Measurements from ENCODE around the gene HYOU1.
A peak's percentile ranks its signal among the peaks of the same experiment; 100 is the strongest.
"Not testable (repeated sequence)": the region's sequence is repeated elsewhere in the genome, so short reads cannot be mapped to it uniquely, and the experiment has no call there.

HYOU1 gene

DNA sequence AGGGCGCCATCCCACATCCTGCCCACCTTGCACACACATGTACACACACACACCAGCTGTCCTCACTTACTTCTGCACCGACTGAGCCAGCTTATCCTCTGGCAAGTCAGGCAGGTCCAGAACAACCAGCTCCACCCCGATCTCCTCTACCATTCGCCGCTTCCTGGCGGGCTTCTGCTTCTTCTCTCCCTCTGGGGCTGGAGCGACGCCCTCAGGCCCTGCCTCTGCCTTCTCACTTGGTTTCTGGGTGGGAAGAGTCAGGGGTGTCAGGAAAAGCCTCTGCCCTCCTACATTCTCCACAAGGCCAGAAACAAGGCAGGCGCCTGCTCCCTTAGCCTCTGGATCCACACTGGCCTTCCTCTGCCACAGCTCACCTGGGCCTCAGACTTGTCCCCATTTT lies 8.4 kb downstream of the HYOU1 start:
- in situ Hi-C loops (cut with MboI; ENCODE audit: low pct_unique_long_range_greater_than_20kb, low sequenced_read_pairs): no loop called here
- no peak for DNase-seq

DNA sequence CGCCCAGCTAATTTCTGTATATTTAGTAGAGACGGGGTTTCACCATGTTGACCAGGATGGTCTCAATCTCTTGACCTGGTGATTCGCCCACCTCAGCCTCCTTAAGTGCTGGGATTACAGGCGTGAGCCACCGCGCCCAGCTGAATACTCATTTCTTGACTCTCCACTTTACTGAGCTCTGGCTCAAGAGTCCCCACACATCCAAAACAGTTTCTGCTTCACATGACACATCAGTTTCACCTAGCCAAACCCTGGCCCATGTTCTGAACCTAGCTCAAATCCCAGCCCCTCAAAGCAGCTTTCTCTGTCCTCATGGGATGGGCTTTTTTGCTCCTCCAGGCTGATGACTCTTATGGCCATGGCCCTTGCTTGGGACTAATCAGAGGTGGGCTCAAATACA lies 9.8 kb downstream of the HYOU1 start:
- DNase-seq: no peak
- in situ Hi-C loops (cut with MboI; ENCODE audit: low pct_unique_long_range_greater_than_20kb, low sequenced_read_pairs): no loop called here

GRCh38 chr11:119046489-119046888 lies 10.5 kb downstream of the HYOU1 start:
- DNase-seq: no peak
- in situ Hi-C loops (cut with MboI; ENCODE audit: low pct_unique_long_range_greater_than_20kb, low sequenced_read_pairs): no loop called here

DNA sequence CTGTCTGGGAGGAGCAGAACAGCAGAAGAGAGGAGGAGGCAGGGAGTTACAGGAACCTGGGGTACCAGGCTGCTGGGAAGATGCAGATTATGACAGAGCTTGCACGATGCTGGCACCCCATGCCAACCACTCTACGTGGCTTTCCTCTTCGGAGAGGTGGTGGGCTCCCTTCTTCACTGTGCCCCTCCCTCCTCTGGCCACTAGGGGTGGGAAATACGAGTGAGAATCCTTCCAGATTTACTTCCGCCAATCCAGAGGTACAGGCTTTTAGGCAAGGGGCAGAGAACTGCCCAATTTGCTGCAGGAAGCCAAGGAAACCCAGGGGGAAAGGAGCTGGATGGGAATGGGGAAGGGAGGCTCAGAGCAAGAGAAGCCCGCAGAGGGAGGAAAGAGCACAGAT lies 12.3 kb downstream of the HYOU1 start:
- no peak for DNase-seq
- in situ Hi-C loops (cut with MboI; ENCODE audit: low pct_unique_long_range_greater_than_20kb, low sequenced_read_pairs): no loop called here

GRCh38 chr11:119042927-119043326 lies 14.1 kb downstream of the HYOU1 start:
- in situ Hi-C loops (cut with MboI; ENCODE audit: low pct_unique_long_range_greater_than_20kb, low sequenced_read_pairs): no loop called here
- DNase-seq: no peak

DNA sequence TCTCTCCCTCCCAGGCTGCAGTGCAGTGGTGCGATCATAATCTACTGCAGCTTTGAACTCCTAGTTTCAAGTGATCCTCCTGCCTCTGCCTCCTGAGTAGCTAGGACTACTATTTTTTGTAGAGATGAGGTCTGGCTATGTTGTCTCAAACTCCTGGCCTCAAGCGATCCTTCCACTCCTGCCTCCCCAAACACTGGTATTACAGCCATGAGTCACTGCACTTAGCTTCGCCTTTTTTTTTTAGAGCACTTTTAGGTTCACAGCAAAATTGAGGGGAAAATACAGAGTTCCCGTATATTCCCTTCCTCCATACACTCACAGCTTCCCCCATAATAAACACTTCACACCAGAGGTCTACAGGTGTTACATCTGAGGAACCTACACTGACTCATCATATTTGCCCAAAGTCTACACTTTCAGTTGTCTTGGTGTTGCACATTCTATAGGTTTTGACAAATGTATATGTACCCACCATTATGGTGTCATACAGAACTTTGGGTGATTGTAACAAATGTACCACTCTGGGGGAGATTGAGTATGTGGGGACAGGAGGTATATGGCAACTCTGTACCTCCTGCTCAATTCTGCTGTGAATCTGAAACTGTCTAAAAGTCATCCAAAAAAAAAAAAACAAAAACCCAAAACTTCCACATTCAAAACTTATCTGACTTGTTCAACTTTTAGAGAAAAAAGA lies 15.0 kb downstream of the HYOU1 start:
- no peak for DNase-seq
- in situ Hi-C loops (cut with MboI; ENCODE audit: low pct_unique_long_range_greater_than_20kb, low sequenced_read_pairs): no loop called here

DNA sequence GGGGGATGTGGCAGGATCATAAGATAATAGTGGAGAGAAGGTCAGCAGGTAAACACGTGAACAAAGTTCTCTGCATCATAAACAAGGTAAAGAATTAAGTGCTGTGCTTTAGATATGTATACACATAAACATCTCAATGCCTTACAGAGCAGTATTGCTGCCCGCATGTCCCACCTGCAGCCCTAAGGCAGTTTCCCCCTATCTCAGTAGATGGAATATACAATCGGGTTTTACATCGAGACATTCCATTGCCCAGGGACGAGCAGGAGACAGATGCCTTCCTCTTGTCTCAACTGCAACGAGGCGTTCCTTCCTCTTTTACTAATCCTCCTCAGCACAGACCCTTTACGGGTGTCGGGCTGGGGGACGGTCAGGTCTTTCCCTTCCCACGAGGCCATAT lies 17.5 kb downstream of the HYOU1 start:
- DNase-seq; in situ Hi-C loops (cut with MboI; ENCODE audit: low pct_unique_long_range_greater_than_20kb, low sequenced_read_pairs): not testable (repeated sequence)

- in situ Hi-C loops (cut with MboI; ENCODE audit: low pct_unique_long_range_greater_than_20kb, low sequenced_read_pairs): no loop called here
- no peak for DNase-seq
Observed at GRCh38 chr11:119038884-119039283, 18.1 kb downstream of the HYOU1 start.

DNA sequence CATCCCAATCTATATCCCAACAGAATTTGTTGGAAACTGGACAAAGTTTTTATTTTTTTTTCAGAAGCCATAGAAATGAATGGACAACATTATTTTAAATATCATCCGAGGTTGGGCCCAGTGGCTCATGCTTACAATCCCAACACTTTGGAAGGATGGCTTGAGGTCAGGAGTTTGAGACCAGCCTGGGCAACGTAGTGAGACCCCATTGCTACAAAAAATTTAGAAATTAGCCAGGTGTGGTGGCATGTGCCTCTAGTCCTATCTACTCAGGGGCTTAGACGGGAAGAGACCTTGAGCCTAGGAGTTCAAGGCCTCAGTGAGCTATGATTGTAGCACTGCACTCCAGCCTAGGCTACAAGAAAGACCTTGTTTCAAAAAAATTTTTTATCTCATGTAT lies 22.2 kb downstream of the HYOU1 start:
- in situ Hi-C loops (cut with MboI; ENCODE audit: low pct_unique_long_range_greater_than_20kb, low sequenced_read_pairs): no loop called here
- no peak for DNase-seq

GRCh38 chr11:119033421-119033820 lies 23.6 kb downstream of the HYOU1 start:
- in situ Hi-C loops (cut with MboI; ENCODE audit: low pct_unique_long_range_greater_than_20kb, low sequenced_read_pairs); DNase-seq: not testable (repeated sequence)

GRCh38 chr11:119031912-119032280 lies 25.1 kb downstream of the HYOU1 start:
- no peak for DNase-seq
- in situ Hi-C loops (cut with MboI; ENCODE audit: low pct_unique_long_range_greater_than_20kb, low sequenced_read_pairs): no loop called here

DNA sequence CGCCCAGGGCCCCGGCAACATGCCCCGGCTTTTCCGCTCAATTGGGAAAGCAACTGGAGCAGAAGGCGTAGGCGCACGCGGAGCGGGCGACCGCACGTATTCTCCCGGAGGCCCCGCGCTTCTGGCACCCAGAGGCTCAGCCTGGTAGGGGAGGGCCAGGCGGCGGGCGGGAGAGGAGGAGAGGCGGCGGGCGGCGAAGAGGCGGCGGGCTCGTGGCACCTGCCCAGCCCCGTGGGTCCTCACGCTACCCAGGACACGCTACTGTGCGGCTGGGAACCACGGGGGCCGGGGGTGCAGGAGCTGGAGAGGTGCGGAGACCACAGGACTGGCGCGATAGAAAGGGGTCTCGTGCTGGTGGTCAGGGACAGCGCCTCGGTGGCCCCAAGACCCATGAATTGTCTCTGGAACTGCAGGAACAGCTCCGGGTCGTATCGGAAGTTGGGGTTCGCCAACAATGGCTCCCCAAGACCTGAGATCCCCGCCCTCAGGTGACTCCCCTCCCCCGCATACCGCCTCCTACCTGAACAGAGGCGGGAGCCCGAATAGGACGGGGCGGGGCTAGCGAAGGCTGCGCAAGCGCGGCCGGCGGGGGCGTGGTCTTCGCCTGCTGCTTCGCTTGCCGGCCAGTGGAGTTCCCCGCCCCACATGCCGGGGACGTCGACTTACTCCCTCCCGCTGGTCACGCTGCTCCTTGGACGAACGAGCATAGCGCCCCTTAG lies 26.5 kb downstream of the HYOU1 start, which contains the start of gene SLC37A4:
SLC37A4 (minus strand) TSS at position 549 of the 719 bp plus-strand sequence.
- in situ Hi-C loops (cut with MboI; ENCODE audit: low pct_unique_long_range_greater_than_20kb, low sequenced_read_pairs): no loop called here
- DNase-seq: peak; percentile 97

- in situ Hi-C loops (cut with MboI; ENCODE audit: low pct_unique_long_range_greater_than_20kb, low sequenced_read_pairs): no loop called here
- no peak for DNase-seq
Observed at GRCh38 chr11:119030029-119030328, 27.0 kb downstream of the HYOU1 start.

DNA sequence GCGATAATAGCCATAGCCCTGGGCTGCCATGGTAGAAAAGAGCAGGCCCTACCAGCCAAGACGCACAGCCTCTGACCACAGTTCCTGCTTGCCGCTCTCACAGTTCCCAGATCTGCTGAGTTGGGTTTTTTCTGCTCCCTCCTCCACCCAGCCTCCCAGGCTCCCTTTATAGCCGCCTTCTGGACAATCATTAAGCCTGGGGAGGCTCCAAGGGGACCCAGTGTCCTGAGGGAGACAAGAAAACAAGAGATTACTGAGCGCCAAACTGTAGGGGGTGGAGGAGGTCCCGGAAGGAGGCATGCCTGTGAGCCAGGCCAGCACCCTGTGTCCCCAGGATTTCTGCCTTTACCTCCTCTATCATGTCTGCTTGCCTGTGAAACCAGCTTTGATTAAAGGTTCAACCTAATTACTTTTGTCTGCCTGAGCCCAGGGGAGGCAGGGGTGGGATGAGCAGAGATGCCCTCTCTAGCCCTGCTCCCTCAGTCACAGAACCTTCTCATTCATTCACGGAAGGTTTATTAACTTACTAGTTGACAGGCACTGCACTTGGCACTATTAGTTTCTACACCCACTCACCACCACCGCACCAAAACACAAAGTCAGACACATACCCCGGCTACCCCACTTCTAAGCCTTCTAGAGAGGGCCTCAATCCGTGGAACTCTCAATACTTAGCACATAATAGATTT lies 27.5 kb downstream of the HYOU1 start:
- DNase-seq: peak; percentile 51
- in situ Hi-C loops (cut with MboI; ENCODE audit: low pct_unique_long_range_greater_than_20kb, low sequenced_read_pairs): no loop called here

DNA sequence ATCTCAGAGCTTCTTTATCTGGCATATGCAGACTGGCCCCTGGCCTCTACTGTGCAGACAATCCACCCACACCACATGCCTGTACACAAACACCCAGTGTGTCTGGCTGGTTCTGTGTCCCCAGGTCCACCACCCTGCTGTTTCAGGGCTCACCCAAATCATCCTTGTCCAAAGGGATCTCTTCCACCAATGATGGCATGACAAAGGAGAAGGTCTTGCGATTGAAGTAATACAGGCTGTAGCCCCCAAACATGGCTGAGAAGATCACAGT lies 28.0 kb downstream of the HYOU1 start:
- DNase-seq: no peak
- in situ Hi-C loops (cut with MboI; ENCODE audit: low pct_unique_long_range_greater_than_20kb, low sequenced_read_pairs): no loop called here

DNA sequence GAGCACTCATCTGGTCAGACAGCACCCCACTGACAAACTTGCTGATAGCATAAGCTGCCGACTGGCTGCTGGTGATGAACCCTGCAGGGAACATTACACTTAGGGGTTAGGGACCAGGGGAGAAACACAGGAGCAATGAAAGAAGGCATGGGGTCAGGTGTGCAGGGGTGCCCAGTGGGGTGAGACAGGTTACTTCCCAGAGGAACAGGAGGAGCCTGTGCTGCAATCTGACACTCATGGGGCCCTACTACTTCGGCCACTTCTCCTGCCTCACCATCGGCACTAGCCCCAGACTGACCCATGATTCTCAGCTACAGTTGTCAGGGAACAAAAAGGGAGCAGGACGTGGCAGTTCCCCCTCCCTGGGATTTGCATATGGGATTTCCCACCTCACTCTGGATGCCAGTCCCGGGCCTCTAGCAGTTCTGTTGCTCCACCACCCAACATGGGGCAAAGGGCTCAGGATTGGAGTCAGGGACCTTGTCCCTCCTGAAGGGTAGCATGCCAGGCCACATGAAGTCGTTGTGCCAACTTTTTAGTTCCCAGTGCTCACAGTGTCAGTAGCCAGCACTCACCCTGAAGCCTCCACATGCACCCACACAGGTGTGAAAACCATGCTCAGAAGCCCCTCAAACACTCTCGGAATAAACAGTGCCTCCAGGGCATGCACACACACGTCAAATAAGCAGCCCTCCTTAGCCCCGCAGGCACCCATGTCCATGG lies 28.5 kb downstream of the HYOU1 start:
- DNase-seq: no peak
- in situ Hi-C loops (cut with MboI; ENCODE audit: low pct_unique_long_range_greater_than_20kb, low sequenced_read_pairs): no loop called here

DNA sequence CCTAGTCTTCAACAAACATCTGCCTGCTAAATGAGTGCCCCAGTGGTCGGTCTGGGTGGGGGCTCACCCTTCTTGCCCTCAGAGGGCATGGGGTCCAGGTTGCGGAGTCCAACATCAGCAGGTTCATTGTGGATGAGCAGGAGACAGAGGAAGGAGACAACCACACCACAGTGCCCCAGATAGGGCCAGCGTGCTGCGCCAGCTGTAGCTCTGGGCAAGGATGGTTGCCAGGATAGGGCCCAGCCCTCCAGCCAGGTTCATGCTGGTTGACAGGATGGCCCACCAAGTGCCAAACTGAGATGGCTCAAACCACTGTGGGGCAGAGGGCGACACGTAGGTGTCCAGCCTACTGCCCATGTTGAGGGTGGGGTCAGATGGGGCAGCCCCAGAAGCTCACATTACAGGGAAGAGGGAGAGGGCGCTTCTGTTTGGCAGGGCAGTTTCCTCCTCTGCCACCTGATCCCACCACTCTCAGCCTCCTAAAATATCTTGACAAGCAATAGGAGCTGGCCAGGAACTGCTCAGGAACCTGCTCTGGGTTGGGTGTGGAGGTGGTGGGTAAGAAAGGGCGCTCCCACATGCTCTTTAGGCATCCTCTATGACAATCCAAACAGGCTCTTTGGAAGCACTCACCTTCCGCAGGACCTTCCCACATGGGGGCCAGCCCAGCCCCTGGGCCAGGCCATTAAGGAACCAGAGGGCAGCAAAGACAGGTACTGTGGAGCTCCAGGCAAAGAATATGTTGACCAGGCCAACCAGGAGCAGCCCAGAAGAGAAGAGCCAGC lies 29.3 kb downstream of the HYOU1 start:
- no peak for DNase-seq
- in situ Hi-C loops (cut with MboI; ENCODE audit: low pct_unique_long_range_greater_than_20kb, low sequenced_read_pairs): no loop called here

- no peak for DNase-seq
- in situ Hi-C loops (cut with MboI; ENCODE audit: low pct_unique_long_range_greater_than_20kb, low sequenced_read_pairs): no loop called here
Observed at GRCh38 chr11:119026970-119027369, 30.0 kb downstream of the HYOU1 start.

DNA sequence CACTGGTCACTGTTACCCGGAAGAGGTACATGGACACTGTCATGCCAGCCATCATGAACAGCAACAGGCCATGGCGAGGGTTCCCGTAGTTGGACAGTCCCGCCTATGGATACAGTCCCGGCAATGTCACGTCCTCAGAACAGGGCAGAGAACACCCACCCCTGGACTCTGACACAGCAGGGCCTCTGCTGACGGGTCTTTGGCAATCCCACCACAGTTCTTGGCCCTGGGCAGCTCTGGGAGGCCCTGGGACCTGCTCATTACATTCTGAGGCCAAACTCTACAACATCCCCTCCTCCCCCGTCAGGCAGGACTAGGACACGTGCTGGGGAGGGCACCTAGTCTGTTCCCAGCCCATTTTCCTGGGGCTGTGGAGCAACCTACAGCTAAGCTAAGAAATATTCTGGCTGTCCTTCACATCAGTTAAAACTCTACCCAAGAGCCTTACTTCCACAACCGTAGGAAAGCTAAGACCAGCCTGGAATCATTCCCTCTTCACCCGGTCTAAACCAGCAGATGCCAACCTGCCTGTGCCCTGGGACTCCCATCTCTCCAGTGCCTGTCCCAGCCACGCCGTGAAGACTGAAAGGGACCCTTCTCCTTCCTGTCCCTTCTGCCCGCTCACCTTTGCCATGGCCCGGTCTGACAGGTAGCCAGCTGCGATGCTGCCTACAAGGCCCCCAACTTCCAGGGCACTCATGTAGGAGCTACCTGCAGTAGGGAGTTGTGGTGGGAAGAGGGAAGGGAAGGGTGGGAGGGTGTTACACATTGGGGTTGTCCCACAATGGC lies 30.8 kb downstream of the HYOU1 start:
- DNase-seq: no peak
- in situ Hi-C loops (cut with MboI; ENCODE audit: low pct_unique_long_range_greater_than_20kb, low sequenced_read_pairs): no loop called here
